HG02623 (cell line): Measurements from ENCODE around the gene NR2F1.

Source experiments
- ATAC-seq: cut with Tn5 transposase; IDR thresholded peaks from one replicate; pipeline ENCODE4 v1.9.1; 2021; ENCODE audit warnings: moderate library complexity; ENCODE audit not compliant: unreplicated experiment

NR2F1 gene

DNA sequence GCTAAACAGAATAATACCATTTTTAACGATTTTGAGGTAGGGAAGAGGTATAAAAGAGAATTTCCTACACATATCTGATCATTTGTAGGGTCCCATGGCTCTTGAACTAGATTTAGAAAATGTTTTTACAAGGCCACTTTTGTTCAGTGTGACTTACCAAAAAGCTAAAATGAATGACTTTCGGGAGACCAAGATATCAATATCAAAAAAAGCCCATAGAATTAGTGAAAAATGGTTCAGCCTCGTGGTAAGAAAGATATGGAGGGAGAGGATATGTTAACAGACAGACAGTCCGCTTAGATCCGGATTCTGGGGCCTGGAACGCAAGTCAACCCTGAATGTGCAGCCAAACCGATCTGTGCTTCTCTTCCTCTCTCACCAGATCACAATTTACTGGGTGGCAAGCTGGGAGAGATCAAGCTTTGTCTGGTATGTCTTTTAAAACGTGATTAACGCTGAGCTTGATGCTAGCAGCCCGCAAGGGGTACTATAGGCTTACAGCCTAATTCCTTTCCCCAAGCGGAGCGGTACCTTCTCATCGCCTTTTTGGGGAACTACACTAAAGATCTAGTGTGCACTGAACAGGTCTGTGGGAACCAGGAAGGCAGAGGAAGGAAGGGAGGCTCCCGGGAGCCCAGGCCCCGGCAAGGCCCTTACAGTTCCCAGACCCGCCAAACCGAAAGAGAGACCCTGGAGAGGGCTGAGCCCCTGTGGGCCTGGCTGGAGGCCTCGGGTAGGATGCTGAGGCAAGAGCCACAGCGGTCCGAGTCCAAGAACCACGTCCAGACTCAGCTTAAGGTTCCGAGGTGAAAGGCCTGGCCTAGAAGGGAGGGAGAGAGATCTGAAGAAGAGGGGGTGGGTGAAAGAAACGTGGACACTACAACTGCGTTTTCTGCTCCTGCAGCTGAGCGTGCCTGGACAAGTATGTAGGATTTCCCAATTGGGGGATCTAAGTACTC, 4.9 kb upstream of the NR2F1 start:
- ATAC-seq = no peak

- no peak for ATAC-seq
Measured at GRCh38 chr5:93578813-93579691, 4.0 kb upstream of the NR2F1 start.

GRCh38 chr5:93579692-93580062, 3.3 kb upstream of the NR2F1 start:
- ATAC-seq = no peak

GRCh38 chr5:93580063-93580926, 2.7 kb upstream of the NR2F1 start:
- no peak for ATAC-seq

DNA sequence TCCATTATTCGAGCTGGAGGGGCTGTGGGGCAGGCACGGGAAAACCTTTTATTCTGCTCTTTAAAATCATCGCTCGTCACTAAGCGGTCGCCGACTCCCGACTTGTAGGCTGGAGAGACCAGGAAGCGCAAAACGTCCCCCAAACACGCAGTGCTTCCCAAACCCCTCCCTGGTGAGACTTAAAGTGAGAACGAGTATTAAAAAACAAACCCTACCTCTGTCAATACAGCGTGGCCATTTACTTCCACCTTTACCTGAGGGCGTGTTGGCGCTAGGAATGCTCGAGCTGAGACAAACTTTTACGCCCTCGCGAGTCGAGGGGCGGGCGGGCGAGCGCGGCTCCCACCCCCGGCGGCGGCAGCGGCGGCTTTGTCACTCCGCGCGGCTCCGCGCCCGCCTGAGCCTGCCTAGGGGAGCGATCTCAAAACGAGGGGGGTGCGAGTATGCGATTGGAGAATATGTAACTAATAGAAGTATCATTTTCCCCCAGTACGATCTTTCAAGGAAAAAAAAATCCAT, 2.0 kb upstream of the NR2F1 start, which contains the start of gene NR2F1-AS1:
NR2F1-AS1 (minus strand) TSS at position 293 of the 519 bp plus-strand sequence.
- peak; percentile 15 for ATAC-seq

DNA sequence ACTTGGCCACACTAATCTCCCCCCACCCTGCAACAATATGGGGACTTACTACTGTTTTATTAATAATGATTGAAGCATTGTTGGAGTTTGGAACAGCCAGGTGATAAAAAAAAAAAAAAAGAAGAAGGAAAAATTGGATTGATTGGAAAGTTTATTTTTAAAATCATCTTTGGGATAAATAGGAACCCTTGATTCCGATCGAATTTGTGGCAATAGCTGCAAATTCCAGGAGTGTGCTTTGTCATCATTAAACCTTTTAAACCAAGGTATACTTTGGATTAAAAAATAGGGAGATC, 907 bp upstream of the NR2F1 start:
- ATAC-seq = no peak

DNA sequence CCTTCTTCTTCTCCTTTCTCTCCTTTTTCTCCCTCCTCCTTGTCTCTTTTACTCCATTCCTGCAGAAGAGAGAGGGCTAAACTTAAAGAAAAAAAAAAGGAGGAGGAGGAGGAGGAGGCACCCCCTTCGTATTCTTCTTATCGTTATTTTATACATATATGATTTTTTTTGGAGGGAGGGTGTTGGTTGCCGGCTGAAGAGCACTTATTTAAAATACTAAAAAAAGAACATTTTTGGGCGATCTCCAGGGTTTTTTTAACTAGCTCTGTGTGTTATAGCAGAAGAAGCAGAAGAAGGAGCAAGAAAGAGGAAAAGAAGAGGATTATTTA, 381 bp downstream of the NR2F1 start:
- no peak for ATAC-seq

DNA sequence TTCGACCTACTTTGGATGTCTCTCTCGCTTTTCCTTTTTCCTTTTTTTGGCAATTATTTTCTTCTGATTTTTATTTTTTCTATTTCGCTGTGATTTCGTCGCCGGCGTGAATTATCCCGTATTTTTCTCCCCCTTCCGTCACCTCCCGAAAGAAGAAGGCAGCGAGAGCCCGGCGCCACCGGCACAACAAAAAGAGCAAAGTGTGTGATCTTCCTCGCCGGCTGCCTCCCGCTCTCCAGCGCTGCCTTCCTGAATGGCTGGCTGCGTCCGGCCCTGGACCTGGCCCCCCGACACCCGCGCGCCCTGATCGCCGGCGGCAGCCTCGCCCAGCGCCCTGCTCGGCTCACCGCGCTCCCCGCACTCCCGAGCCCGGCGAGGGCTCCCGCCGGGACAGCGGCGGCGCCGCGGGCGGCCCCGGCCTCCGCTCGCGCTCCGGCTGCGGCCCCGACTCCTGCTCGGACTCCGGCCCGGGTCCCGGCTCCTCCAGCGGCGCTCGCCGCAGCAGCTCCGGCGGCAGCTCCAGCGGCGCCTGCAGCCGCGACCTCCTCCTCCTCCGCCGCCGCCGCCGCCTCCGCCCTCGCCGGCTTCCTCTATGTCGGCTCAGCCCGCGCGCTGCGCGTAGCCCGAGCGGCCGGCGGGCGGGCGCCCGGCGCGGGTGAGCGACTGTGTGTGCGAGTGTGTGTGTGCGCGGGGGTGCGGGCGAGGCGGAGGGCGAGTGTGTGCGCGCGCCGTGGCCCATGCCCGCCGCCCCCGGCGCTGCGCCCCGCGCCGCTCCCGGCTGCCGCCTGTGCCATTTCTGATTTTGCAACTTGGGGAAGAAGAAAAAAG, 960 bp downstream of the NR2F1 start:
- peak; percentile 29 for ATAC-seq

GRCh38 chr5:93584596-93585040, 1.6 kb downstream of the NR2F1 start:
- ATAC-seq = no peak

DNA sequence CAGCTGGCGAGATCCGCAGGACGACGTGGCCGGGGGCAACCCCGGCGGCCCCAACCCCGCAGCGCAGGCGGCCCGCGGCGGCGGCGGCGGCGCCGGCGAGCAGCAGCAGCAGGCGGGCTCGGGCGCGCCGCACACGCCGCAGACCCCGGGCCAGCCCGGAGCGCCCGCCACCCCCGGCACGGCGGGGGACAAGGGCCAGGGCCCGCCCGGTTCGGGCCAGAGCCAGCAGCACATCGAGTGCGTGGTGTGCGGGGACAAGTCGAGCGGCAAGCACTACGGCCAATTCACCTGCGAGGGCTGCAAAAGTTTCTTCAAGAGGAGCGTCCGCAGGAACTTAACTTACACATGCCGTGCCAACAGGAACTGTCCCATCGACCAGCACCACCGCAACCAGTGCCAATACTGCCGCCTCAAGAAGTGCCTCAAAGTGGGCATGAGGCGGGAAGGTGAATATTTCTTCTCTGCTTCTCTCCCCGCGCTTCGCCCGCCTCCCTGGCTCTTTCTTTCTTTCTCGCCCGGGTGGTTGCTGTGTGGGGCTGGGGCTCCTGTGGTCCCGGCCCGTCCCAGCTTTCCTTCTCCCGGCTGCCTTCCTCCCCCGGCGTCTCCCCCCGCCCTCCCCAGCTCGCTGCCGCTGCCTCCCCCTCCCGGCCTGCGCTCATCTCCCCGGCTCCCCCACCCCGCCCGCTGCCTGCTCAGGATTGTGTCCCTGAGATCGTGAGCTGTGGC, 2.2 kb downstream of the NR2F1 start:
- ATAC-seq = no peak

- ATAC-seq = no peak
Measured at GRCh38 chr5:93585767-93586385, 2.9 kb downstream of the NR2F1 start.

DNA sequence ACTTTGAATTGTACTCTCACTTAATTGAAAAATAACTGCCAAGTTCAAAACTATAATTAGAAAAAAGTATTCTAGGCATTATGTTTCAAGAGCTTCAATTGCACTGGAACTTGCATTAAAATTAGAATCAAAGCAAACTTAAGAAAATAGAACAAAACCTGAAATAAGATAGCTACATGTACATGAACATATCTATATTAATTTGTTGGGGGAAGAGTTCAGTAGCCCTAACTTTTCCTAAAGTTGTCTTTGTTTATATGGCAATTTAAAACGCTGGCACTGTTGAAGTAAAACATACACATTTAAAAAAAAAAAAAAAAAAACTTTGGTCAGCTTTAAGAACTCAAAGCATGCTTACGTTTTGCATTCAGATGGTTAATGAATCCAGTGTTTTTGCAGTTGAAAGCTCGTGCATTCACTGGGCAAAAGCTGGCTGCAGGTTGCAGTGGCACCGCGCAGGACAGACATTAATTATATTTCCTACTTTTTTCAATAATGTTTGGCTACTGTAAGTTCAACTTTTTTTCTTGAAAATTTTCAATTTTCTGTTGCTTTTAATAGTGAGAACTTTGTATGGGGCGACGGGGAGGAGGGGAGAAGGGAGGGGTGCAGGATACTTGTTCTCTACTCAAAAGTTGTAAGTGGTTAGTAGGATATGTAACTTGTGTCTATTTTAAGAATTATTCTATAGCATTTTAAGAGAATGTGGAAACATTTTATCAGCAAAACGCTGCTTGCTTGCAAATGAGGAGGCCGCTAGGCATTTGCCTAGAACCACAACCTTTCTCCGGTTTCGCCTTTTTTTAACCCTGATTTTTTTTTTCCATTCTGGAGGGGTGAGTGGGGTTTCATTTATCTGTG, 3.9 kb downstream of the NR2F1 start:
- ATAC-seq = no peak

DNA sequence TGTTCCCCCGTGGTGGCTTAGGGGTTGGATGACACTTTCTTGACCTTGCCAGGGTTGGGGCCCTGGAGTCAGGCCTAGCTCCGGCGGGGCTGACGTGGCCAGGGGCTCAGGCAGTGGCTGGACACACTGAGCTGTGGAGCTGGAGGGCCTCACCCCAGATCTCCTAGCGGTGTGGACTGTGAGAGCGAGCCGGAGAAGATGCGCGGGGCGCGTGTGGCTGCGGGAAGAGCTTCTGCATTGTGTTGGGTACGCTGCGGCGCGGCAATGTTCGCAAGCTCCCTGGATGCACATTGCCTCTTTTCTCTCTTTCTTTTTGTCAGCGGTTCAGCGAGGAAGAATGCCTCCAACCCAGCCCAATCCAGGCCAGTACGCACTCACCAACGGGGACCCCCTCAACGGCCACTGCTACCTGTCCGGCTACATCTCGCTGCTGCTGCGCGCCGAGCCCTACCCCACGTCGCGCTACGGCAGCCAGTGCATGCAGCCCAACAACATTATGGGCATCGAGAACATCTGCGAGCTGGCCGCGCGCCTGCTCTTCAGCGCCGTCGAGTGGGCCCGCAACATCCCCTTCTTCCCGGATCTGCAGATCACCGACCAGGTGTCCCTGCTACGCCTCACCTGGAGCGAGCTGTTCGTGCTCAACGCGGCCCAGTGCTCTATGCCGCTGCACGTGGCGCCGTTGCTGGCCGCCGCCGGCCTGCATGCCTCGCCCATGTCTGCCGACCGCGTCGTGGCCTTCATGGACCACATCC, 4.8 kb downstream of the NR2F1 start:
- no peak for ATAC-seq

DNA sequence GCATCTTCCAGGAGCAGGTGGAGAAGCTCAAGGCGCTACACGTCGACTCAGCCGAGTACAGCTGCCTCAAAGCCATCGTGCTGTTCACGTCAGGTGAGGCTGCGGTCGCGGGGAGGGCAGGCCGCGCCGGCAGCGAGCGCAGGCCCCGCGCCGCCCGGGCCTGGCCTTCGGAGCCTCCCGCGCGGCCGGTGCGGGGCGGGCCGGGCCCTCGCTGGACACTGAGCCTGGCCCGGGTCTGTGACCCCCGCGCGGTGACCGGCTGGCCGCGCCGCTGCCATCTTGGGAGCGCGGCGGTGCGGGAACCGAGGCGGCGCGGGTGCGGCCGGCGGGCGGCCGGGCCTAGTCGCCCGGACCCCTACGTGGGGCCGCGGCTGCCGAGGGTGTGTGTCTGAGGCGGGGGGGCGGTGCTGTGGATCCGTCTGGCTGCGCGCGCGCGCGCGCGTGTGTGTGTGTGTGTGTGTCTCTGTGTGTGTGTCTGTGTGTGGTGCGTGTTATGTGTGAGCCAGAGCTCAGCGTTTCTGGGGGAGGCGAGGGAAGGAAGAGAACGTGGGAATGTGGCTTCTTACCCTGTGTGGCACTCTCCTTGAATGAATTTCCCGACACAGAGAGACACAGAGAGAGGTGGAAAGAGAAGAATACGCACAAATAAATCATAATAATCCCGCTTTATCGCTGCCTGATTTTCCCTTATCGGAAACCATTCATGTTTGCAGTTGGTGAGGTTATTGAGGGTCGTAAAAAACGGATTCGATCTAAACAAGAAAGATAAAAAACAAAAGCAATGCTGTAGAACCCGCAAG, 5.5 kb downstream of the NR2F1 start:
- no peak for ATAC-seq

GRCh38 chr5:93589152-93589828, 6.3 kb downstream of the NR2F1 start:
- ATAC-seq = no peak

- ATAC-seq = no peak
Measured at GRCh38 chr5:93589829-93590215, 6.8 kb downstream of the NR2F1 start.
